ENCODE data around the gene UPF1.

Gene UPF1

DNA sequence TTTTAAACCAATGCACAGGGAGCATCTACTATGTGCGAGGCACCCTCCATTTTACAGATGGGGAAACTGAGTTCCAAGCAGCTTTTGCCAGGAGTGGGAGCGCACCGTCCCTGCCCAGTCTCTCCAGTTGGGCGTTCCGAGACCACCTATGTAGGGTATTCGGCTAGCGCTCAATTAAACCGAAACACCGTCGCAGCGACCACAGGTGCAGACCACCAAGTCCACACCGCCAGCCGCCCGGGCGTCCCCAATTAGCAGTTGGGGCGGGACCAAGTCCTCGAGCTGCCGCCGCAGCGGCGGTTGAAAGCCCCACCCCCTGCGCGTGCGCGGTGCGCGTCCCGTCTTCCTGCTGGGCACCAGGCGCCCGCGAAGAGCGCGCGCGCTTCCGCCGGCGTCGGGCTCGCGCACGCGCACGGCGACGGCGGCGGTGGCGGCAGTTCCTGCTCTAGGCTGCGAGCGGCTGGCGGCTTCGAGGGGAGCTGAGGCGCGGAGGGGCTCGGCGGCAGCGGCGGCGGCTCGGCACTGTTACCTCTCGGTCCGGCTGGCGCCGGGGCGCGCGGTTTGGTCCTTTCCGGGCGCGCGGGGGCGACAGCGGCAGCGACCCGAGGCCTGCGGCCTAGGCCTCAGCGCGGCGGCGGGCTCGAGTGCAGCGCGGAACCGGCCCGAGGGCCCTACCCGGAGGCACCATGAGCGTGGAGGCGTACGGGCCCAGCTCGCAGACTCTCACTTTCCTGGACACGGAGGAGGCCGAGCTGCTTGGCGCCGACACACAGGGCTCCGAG is at the start of gene UPF1 (continued):
- TF ChIP-seq PRDM2 (tag by site-specific recombination; IDR thresholded peaks at IDR 0.05; ENCODE audit: borderline replicate concordance) (no peak), ZNF664 (tag by site-specific recombination; IDR thresholded peaks at IDR 0.05) (peak; percentile 96), KLF1 (tag by site-specific recombination; IDR thresholded peaks at IDR 0.05) (peak; percentile 47; the same call in 1 of the 2 replicates), GLI4 (tag by site-specific recombination; IDR thresholded peaks at IDR 0.05) (no peak), ZNF555 (tag by site-specific recombination; conservative IDR thresholded peaks at IDR 0.05) (no peak), ZXDB (tag by site-specific recombination; IDR thresholded peaks at IDR 0.05) (0 out of 2 replicates have a peak, but pooled peaks have one; percentile 32), YY1 (tag by site-specific recombination; IDR thresholded peaks at IDR 0.05) (no peak; the same call in 1 of the 2 replicates), KLF10 (tag by site-specific recombination; IDR thresholded peaks at IDR 0.05) (peak; percentile 43; the same call in 1 of the 2 replicates), HOXA7 (CRISPR knock-in tag; IDR thresholded peaks at IDR 0.05; ENCODE audit: borderline replicate concordance) (0 out of 2 replicates have a peak, but pooled peaks have one; percentile 40), MZF1 (tag by site-specific recombination; IDR thresholded peaks at IDR 0.05; ENCODE audit: borderline replicate concordance) (no peak), ZBTB11 (tag by site-specific recombination; conservative IDR thresholded peaks at IDR 0.05; ENCODE audit: low read depth) (no peak)
- TF ChIP-seq, protein P1, sequence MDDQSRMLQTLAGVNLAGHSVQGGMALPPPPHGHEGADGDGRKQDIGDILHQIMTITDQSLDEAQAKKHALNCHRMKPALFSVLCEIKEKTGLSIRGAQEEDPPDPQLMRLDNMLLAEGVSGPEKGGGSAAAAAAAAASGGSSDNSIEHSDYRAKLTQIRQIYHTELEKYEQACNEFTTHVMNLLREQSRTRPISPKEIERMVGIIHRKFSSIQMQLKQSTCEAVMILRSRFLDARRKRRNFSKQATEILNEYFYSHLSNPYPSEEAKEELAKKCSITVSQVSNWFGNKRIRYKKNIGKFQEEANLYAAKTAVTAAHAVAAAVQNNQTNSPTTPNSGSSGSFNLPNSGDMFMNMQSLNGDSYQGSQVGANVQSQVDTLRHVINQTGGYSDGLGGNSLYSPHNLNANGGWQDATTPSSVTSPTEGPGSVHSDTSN (CRISPR knock-in tag; IDR thresholded peaks at IDR 0.05) = peak; percentile 93

- CTCF ChIA-PET = interaction anchor here (0.9 kb wide), 1 partner anchor 10 kb away, joined by 3 read pairs; no protein-coding TSS in a partner anchor
- POLR2A ChIA-PET = no interaction called here
- no peaks in the 10 kb centered on the region for H3K9me3 ChIP-seq (ENCODE audit: control insufficient read depth, insufficient read depth, low read depth, low read length)
- H3K4me3 ChIP-seq (ENCODE audit: low read depth, low read length) = no peak overlapping the region
- H3K36me3 ChIP-seq (ENCODE audit: control insufficient read depth in 2 of 2, insufficient read depth in 1 of 2, low read length in 2 of 2) = no peaks in the 10 kb centered on the region
- peaks cover 4% of the 10 kb centered on the region for H3K4me1 ChIP-seq (ENCODE audit: control insufficient read depth, insufficient read depth, low read length)
- H3K27ac ChIP-seq (ENCODE audit: extremely low read depth, low read depth, low read length) = no peak overlapping the region
- TF ChIP-seq ZNF341 (tag by site-specific recombination; IDR thresholded peaks at IDR 0.05; ENCODE audit: low read depth) = no peak
- TF ChIP-seq ZNF514 (tag by site-specific recombination; IDR thresholded peaks at IDR 0.05) = no peak
- no peak for TF ChIP-seq ZNF248 (tag by site-specific recombination; IDR thresholded peaks at IDR 0.05)
- TF ChIP-seq YY2 (tag by site-specific recombination; IDR thresholded peaks at IDR 0.05) = no peak
- TF ChIP-seq ZNF488 (tag by site-specific recombination; IDR thresholded peaks at IDR 0.05) = no peak
- TF ChIP-seq ZNF23 (tag by site-specific recombination; IDR thresholded peaks at IDR 0.05; ENCODE audit: borderline replicate concordance) = no peak
- TF ChIP-seq ZNF404 (tag by site-specific recombination; IDR thresholded peaks at IDR 0.05) = no peak
- TF ChIP-seq ZNF394 (tag by site-specific recombination; IDR thresholded peaks at IDR 0.05; ENCODE audit: borderline replicate concordance) = no peak
- no peak for TF ChIP-seq AEBP2 (tag by site-specific recombination; IDR thresholded peaks at IDR 0.05; ENCODE audit: borderline replicate concordance)
Measured at GRCh38 chr19:18782559-18783225, 49.1 kb upstream of the UPF1 start.

Measured in HEK293 (cell line).